Measurements from ENCODE around the gene DNAH5.

The DNAH5 gene

DNA sequence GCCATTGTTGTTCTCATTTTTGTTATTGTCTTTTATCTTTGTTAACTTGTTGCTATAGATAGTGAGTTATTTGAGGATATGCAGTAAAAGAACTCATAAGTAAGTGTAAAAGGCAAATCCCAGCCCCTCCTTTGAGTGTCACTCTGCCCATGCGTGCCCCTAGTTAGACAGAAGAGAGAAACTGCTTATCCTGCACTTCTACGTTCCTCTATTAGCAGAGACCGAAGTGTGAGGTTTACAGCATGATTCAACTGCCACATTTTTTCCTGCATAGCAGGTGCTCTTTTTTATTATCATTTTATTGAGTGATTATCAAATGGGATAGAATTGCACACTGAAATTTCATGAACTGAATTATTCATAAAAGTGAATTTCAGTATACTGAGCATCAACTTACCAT lies 12.0 kb upstream of the DNAH5 start:
- Histone ChIP-seq H3K27ac (replicated peaks; ENCODE audit: low read length) (no peak overlapping the region), H3K36me3 (replicated peaks in 1 of 2; ENCODE audit: control insufficient read depth in 2 of 2, insufficient read depth in 2 of 2, low read length in 2 of 2) (no peaks in the 10 kb centered on the region)

DNA sequence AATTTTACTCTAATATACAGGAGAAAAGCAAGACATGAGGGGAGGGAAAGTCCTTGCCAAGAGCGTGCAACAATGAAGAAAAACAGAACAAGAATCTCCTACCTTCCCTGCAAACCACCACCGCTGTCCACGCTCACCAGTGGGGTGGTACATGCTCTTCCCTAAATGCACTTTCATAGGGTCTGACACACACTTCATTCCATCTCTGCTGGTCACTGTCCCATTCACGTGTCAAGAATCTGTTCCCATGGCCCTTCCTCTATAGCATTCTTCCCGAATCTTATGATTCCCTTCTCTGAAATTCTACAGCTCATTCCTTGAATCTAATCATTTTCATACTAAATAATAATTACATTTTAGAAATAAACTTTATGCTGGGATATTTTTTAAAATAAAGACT lies 11.4 kb upstream of the DNAH5 start:
- no peak overlapping the region for H2BK15ac ChIP-seq (ENCODE audit: low read length)
- H3K4me1 ChIP-seq (ENCODE audit: control insufficient read depth in 2 of 2, insufficient read depth in 1 of 2, low read depth in 1 of 2, low read length in 2 of 2): no peaks in the 10 kb centered on the region
- no peaks in the 10 kb centered on the region for H3K79me1 ChIP-seq (ENCODE audit: low read depth, low read length)
- H3K14ac ChIP-seq (ENCODE audit: low read length): no peak overlapping the region
- H3K9me3 ChIP-seq (replicated peaks in 1 of 2; ENCODE audit: control insufficient read depth in 2 of 2, insufficient read depth in 1 of 2, low read depth in 1 of 2, low read length in 2 of 2): no peaks in the 10 kb centered on the region
- H3K4me2 ChIP-seq (ENCODE audit: insufficient read depth, low read length, poor library complexity, severe bottlenecking): no peak overlapping the region
- H2BK12ac ChIP-seq (ENCODE audit: low read length): no peak overlapping the region
- no peak overlapping the region for H3K4me3 ChIP-seq (ENCODE audit: low read length in 2 of 2)
- no peaks in the 10 kb centered on the region for H3K36me3 ChIP-seq (replicated peaks in 1 of 2; ENCODE audit: control insufficient read depth in 2 of 2, insufficient read depth in 2 of 2, low read length in 2 of 2)
- H2BK5ac ChIP-seq (ENCODE audit: low read length): no peak overlapping the region
- no peak overlapping the region for H2AFZ ChIP-seq (ENCODE audit: low read length)
- no peak overlapping the region for H3K27ac ChIP-seq (replicated peaks; ENCODE audit: low read length)
- H2BK120ac ChIP-seq (ENCODE audit: low read depth, low read length): no peak overlapping the region
- H3K27me3 ChIP-seq (ENCODE audit: control insufficient read depth in 3 of 3, insufficient read depth in 3 of 3, low read depth in 1 of 3, low read length in 3 of 3): peaks cover 0 to 4% (median 0%) of the 10 kb centered on the region in 3 experiments
- no peak for DNase-seq (ENCODE audit: low spot score)
- H3K4ac ChIP-seq (ENCODE audit: low read length): no peak overlapping the region
- H3K9ac ChIP-seq (ENCODE audit: low read depth, low read length, poor library complexity): no peak overlapping the region
- H3K23ac ChIP-seq (ENCODE audit: low read depth, low read length, poor library complexity): no peak overlapping the region
- no peak overlapping the region for H4K91ac ChIP-seq (ENCODE audit: low read depth, low read length, poor library complexity)
- no peak overlapping the region for H3K18ac ChIP-seq (ENCODE audit: low read length)
- H2AK5ac ChIP-seq (ENCODE audit: low read depth, low read length): no peak overlapping the region
- H4K8ac ChIP-seq (ENCODE audit: low read depth, low read length): no peak overlapping the region
- no CpG with 5 or more reads among the region's 5 CpGs for WGBS, 2 donors (ENCODE audit: extremely low coverage in 2 of 2, insufficient read length in 2 of 2, insufficient replicate concordance in 1 of 2)

More for the DNA sequence above, 12.0 kb upstream of the DNAH5 start:
- no peak overlapping the region for H2BK12ac ChIP-seq (ENCODE audit: low read length)
- DNase-seq (ENCODE audit: low spot score): no peak
- H3K4me3 ChIP-seq (ENCODE audit: low read length in 2 of 2): no peak overlapping the region
- H3K79me1 ChIP-seq (ENCODE audit: low read depth, low read length): no peaks in the 10 kb centered on the region
- H3K23ac ChIP-seq (ENCODE audit: low read depth, low read length, poor library complexity): no peak overlapping the region
- no peak overlapping the region for H3K18ac ChIP-seq (ENCODE audit: low read length)
- no peak overlapping the region for H3K14ac ChIP-seq (ENCODE audit: low read length)
- WGBS, 2 donors (ENCODE audit: extremely low coverage in 2 of 2, insufficient read length in 2 of 2, insufficient replicate concordance in 1 of 2): no CpG with 5 or more reads among the region's 3 CpGs
- no peak overlapping the region for H3K9ac ChIP-seq (ENCODE audit: low read depth, low read length, poor library complexity)
- H4K8ac ChIP-seq (ENCODE audit: low read depth, low read length): no peak overlapping the region
- H2BK120ac ChIP-seq (ENCODE audit: low read depth, low read length): no peak overlapping the region
- no peak overlapping the region for H4K91ac ChIP-seq (ENCODE audit: low read depth, low read length, poor library complexity)
- no peak overlapping the region for H2AK5ac ChIP-seq (ENCODE audit: low read depth, low read length)
- no peaks in the 10 kb centered on the region for H3K9me3 ChIP-seq (replicated peaks in 1 of 2; ENCODE audit: control insufficient read depth in 2 of 2, insufficient read depth in 1 of 2, low read depth in 1 of 2, low read length in 2 of 2)
- H3K4ac ChIP-seq (ENCODE audit: low read length): no peak overlapping the region
- H3K4me2 ChIP-seq (ENCODE audit: insufficient read depth, low read length, poor library complexity, severe bottlenecking): no peak overlapping the region
- no peak overlapping the region for H2BK5ac ChIP-seq (ENCODE audit: low read length)
- peaks cover 0 to 4% (median 0%) of the 10 kb centered on the region in 3 experiments for H3K27me3 ChIP-seq (ENCODE audit: control insufficient read depth in 3 of 3, insufficient read depth in 3 of 3, low read depth in 1 of 3, low read length in 3 of 3)
- no peaks in the 10 kb centered on the region for H3K4me1 ChIP-seq (ENCODE audit: control insufficient read depth in 2 of 2, insufficient read depth in 1 of 2, low read depth in 1 of 2, low read length in 2 of 2)
- no peak overlapping the region for H2AFZ ChIP-seq (ENCODE audit: low read length)
- no peak overlapping the region for H2BK15ac ChIP-seq (ENCODE audit: low read length)

DNA sequence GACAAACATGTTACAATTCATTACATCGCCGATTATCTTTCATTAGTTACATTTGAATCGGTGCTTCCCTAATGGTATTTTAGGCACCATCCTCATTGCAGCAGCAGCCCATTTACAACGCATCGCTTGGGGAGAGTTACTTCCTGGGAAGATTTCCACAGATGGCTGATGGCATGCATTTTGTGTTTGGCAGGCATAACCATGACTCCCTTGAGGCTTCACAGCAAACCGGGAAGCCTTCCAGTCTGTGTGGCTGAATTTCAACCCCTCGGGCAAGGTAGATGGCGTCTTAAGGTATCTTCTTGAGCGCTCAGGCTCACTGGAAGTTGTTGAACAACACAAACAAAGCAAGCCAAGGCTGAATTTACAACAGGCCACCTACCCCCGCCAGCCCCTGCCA lies 1.6 kb upstream of the DNAH5 start:
- H2BK12ac ChIP-seq (ENCODE audit: low read length): no peak overlapping the region
- H3K18ac ChIP-seq (ENCODE audit: low read length): no peak overlapping the region
- no peak overlapping the region for H3K9ac ChIP-seq (ENCODE audit: low read depth, low read length, poor library complexity)
- no peak overlapping the region for H3K4ac ChIP-seq (ENCODE audit: low read length)
- no peaks in the 10 kb centered on the region for H3K27me3 ChIP-seq (ENCODE audit: control insufficient read depth in 3 of 3, insufficient read depth in 3 of 3, low read depth in 1 of 3, low read length in 3 of 3)
- no peak overlapping the region for H2BK5ac ChIP-seq (ENCODE audit: low read length)
- no peak overlapping the region for H2BK15ac ChIP-seq (ENCODE audit: low read length)
- DNase-seq (ENCODE audit: low spot score): no peak
- H3K27ac ChIP-seq (replicated peaks; ENCODE audit: low read length): no peak overlapping the region
- no peak overlapping the region for H2BK120ac ChIP-seq (ENCODE audit: low read depth, low read length)
- H3K4me2 ChIP-seq (ENCODE audit: insufficient read depth, low read length, poor library complexity, severe bottlenecking): no peak overlapping the region
- H4K91ac ChIP-seq (ENCODE audit: low read depth, low read length, poor library complexity): no peak overlapping the region
- H2AK5ac ChIP-seq (ENCODE audit: low read depth, low read length): no peak overlapping the region
- no peak overlapping the region for H2AFZ ChIP-seq (ENCODE audit: low read length)
- no peaks in the 10 kb centered on the region for H3K4me1 ChIP-seq (ENCODE audit: control insufficient read depth in 2 of 2, insufficient read depth in 1 of 2, low read depth in 1 of 2, low read length in 2 of 2)
- no peaks in the 10 kb centered on the region for H3K79me1 ChIP-seq (ENCODE audit: low read depth, low read length)
- H3K9me3 ChIP-seq (replicated peaks in 1 of 2; ENCODE audit: control insufficient read depth in 2 of 2, insufficient read depth in 1 of 2, low read depth in 1 of 2, low read length in 2 of 2): no peaks in the 10 kb centered on the region
- no peak overlapping the region for H3K14ac ChIP-seq (ENCODE audit: low read length)
- no CpG with 5 or more reads among the region's 10 CpGs for WGBS, 2 donors (ENCODE audit: extremely low coverage in 2 of 2, insufficient read length in 2 of 2, insufficient replicate concordance in 1 of 2)
- H3K4me3 ChIP-seq (ENCODE audit: low read length in 2 of 2): no peak overlapping the region
- H3K36me3 ChIP-seq (replicated peaks in 1 of 2; ENCODE audit: control insufficient read depth in 2 of 2, insufficient read depth in 2 of 2, low read length in 2 of 2): no peaks in the 10 kb centered on the region
- H3K23ac ChIP-seq (ENCODE audit: low read depth, low read length, poor library complexity): no peak overlapping the region
- no peak overlapping the region for H4K8ac ChIP-seq (ENCODE audit: low read depth, low read length)

DNA sequence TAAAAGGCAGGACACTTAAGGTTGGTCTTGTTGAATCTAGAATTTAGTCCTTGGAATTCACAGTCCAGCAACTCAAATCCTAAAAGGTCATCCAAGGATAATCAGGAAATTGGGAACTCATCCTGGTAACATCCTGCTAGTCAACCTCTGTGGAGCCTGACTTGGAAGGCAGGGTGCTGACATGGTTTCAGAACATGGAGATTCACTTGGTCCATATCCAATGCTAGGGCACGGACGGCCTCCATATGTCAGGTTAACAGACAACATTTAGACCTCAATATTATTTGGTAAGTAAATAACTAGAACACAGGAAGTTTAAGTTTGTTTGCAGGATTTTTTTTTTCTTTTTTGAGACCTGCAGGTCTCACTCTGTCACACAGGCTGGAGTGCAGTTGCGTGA lies 783 bp upstream of the DNAH5 start:
- Histone ChIP-seq H3K4me3 (ENCODE audit: low read length in 2 of 2) (no peak overlapping the region), H3K36me3 (replicated peaks in 1 of 2; ENCODE audit: control insufficient read depth in 2 of 2, insufficient read depth in 2 of 2, low read length in 2 of 2) (no peaks in the 10 kb centered on the region), H3K4ac (ENCODE audit: low read length) (no peak overlapping the region), H3K23ac (ENCODE audit: low read depth, low read length, poor library complexity) (no peak overlapping the region), H3K27ac (replicated peaks; ENCODE audit: low read length) (no peak overlapping the region), H3K27me3 (ENCODE audit: control insufficient read depth in 3 of 3, insufficient read depth in 3 of 3, low read depth in 1 of 3, low read length in 3 of 3) (peaks cover 0 to 2% (median 0%) of the 10 kb centered on the region in 3 experiments), H2BK5ac (ENCODE audit: low read length) (no peak overlapping the region), H2AK5ac (ENCODE audit: low read depth, low read length) (no peak overlapping the region), H3K9ac (ENCODE audit: low read depth, low read length, poor library complexity) (no peak overlapping the region), H3K4me1 (ENCODE audit: control insufficient read depth in 2 of 2, insufficient read depth in 1 of 2, low read depth in 1 of 2, low read length in 2 of 2) (no peaks in the 10 kb centered on the region), H3K4me2 (ENCODE audit: insufficient read depth, low read length, poor library complexity, severe bottlenecking) (no peak overlapping the region), H3K79me1 (ENCODE audit: low read depth, low read length) (no peaks in the 10 kb centered on the region), H4K91ac (ENCODE audit: low read depth, low read length, poor library complexity) (no peak overlapping the region), H3K9me3 (replicated peaks in 1 of 2; ENCODE audit: control insufficient read depth in 2 of 2, insufficient read depth in 1 of 2, low read depth in 1 of 2, low read length in 2 of 2) (no peaks in the 10 kb centered on the region), H2BK120ac (ENCODE audit: low read depth, low read length) (no peak overlapping the region), H3K18ac (ENCODE audit: low read length) (no peak overlapping the region), H2BK12ac (ENCODE audit: low read length) (no peak overlapping the region), H2AFZ (ENCODE audit: low read length) (no peak overlapping the region), H4K8ac (ENCODE audit: low read depth, low read length) (no peak overlapping the region), H2BK15ac (ENCODE audit: low read length) (no peak overlapping the region), H3K14ac (ENCODE audit: low read length) (no peak overlapping the region)
- no peak for DNase-seq (ENCODE audit: low spot score)
- WGBS, 2 donors (ENCODE audit: extremely low coverage in 2 of 2, insufficient read length in 2 of 2, insufficient replicate concordance in 1 of 2): no CpG with 5 or more reads among the region's 3 CpGs

Measured in neuronal stem cell (in vitro differentiated cells).